B cell (primary cell): ENCODE data around the gene TRAF5.

Experiments
- CTCF ChIP-seq: fragments of 200-600 bp; IDR thresholded peaks from one replicate; pipeline ENCODE4 v1.8.0; 2022; ENCODE audit warnings: antibody characterized with exemption, mild to moderate bottlenecking
- EZH2 ChIP-seq: IDR thresholded peaks from 2 replicates; pipeline ENCODE4 v1.6.1; 2012; ENCODE audit warnings: borderline replicate concordance, low read depth, mild to moderate bottlenecking, moderate library complexity, low read length; ENCODE audit not compliant: insufficient read depth, poor library complexity, severe bottlenecking

GRCh38 chr1:211359876-211360275 lies 33.2 kb downstream of the TRAF5 start:
- TF ChIP-seq CTCF (no peak), EZH2 (no peak)
